GM21619 (cell line): ENCODE results near the gene ME3.
A peak's percentile ranks its signal among the peaks of the same experiment; 100 is the strongest.

ENCODE experiments used
- ATAC-seq: cut with Tn5 transposase; IDR thresholded peaks from one replicate; pipeline ENCODE4 v1.9.1; 2021; ENCODE audit not compliant: unreplicated experiment

ME3 gene

GRCh38 chr11:86469491-86470388 lies 202.7 kb downstream of the ME3 start:
- no peak for ATAC-seq

- ATAC-seq, result no peak
Measured at GRCh38 chr11:86468169-86468568, 204.2 kb downstream of the ME3 start.

GRCh38 chr11:86464509-86465221 lies 207.8 kb downstream of the ME3 start:
- ATAC-seq, result no peak

- no peak for ATAC-seq
Measured at GRCh38 chr11:86463955-86464354, 208.5 kb downstream of the ME3 start.

GRCh38 chr11:86463120-86463519 lies 209.3 kb downstream of the ME3 start:
- no peak for ATAC-seq

- ATAC-seq, result no peak
Measured at GRCh38 chr11:86461892-86462291, 210.5 kb downstream of the ME3 start.

GRCh38 chr11:86460461-86461385 lies 211.7 kb downstream of the ME3 start:
- no peak for ATAC-seq

GRCh38 chr11:86459682-86460460 lies 212.5 kb downstream of the ME3 start:
- ATAC-seq, result no peak

GRCh38 chr11:86459002-86459385 lies 213.4 kb downstream of the ME3 start:
- no peak for ATAC-seq

- ATAC-seq, result no peak
Measured at GRCh38 chr11:86458294-86459001, 214.0 kb downstream of the ME3 start.

- peak; percentile 70 for ATAC-seq
Measured at GRCh38 chr11:86456075-86456939, 216.1 kb downstream of the ME3 start.

GRCh38 chr11:86453290-86454030 lies 219.0 kb downstream of the ME3 start:
- no peak for ATAC-seq

GRCh38 chr11:86449993-86450629 lies 222.3 kb downstream of the ME3 start:
- no peak for ATAC-seq

GRCh38 chr11:86447763-86448480 lies 224.5 kb downstream of the ME3 start:
- ATAC-seq, result no peak

- no peak for ATAC-seq
Measured at GRCh38 chr11:86446924-86447285, 225.5 kb downstream of the ME3 start.

GRCh38 chr11:86446163-86446923 lies 226.1 kb downstream of the ME3 start:
- ATAC-seq, result no peak
